Fibroblast of villous mesenchyme (primary cell): ENCODE measurements around the gene ARHGAP35. TPM values are rescaled to one million over a fixed set of nuclear protein-coding genes. Genes with fewer than 3 reads are reported as not detected.
A peak's percentile ranks its signal among the peaks of the same experiment; 100 is the strongest.
"Not testable (repeated sequence)": the region's sequence is repeated elsewhere in the genome, so short reads cannot be mapped to it uniquely, and the experiment has no call there.

Experiments used
- DNase-seq: peaks from one replicate; pipeline ENCODE4 v3.0.0-alpha.2; 2010; ENCODE audit warnings: low read depth
- H3K4me3 ChIP-seq: 2 replicates; pipeline ENCODE4 v1.5.1; 2011; ENCODE audit warnings: low read depth, mild to moderate bottlenecking, low read length
- total RNA-seq: library from RNA; depleted of rRNA; stranded (reverse); fragments of >200 nt; gene quantifications from 2 replicates; pipeline ENCODE4 v1.2.3, GENCODE V29; 2012
- TF ChIP-seq, protein P1 (sequence below): IDR thresholded peaks from 2 replicates; pipeline ENCODE4 v1.5.1; 2012; ENCODE audit warnings: low read depth, mild to moderate bottlenecking, low read length; ENCODE audit not compliant: insufficient read depth

The ARHGAP35 gene
- total RNA-seq, 1 donor = 31.5 TPM

GRCh38 chr19:46850228-46851203, 10.3 kb upstream of the ARHGAP35 start, which contains the start of gene AP2S1:
Gene AP2S1, minus strand, starts transcription at chr19:46850846. Its CDS starts 80 bp downstream, at chr19:46850766.
- DNase-seq = peak; percentile 100
- H3K4me3 ChIP-seq = peak within 1 kb of the TSS; percentile 96
- TF ChIP-seq, protein P1, sequence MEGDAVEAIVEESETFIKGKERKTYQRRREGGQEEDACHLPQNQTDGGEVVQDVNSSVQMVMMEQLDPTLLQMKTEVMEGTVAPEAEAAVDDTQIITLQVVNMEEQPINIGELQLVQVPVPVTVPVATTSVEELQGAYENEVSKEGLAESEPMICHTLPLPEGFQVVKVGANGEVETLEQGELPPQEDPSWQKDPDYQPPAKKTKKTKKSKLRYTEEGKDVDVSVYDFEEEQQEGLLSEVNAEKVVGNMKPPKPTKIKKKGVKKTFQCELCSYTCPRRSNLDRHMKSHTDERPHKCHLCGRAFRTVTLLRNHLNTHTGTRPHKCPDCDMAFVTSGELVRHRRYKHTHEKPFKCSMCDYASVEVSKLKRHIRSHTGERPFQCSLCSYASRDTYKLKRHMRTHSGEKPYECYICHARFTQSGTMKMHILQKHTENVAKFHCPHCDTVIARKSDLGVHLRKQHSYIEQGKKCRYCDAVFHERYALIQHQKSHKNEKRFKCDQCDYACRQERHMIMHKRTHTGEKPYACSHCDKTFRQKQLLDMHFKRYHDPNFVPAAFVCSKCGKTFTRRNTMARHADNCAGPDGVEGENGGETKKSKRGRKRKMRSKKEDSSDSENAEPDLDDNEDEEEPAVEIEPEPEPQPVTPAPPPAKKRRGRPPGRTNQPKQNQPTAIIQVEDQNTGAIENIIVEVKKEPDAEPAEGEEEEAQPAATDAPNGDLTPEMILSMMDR = no peak

GRCh38 chr19:46852830-46853229, 8.0 kb upstream of the ARHGAP35 start:
- H3K4me3 ChIP-seq = no peak overlapping the region
- DNase-seq = no peak
- TF ChIP-seq, protein P1 = no peak

DNA sequence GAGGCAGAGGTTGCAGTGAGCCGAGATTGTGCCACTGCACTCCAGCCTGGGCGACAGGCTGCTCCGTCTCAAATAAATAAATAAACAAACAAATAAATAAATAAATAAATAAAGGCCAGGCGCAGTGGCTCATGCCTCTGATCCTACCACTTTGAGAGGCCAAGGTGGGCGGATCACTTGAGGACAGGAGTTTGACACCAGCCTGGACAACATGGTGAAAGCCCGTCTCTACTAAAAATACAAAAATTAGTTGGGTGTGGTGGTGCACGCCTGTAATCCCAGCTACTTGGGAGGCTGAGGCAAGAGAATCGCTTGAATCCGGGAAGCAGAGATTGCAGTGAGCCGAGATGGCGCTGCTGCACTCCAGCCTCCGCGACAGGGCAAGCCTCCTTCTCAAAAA, 6.1 kb upstream of the ARHGAP35 start:
- not testable (repeated sequence) for H3K4me3 ChIP-seq, DNase-seq

DNA sequence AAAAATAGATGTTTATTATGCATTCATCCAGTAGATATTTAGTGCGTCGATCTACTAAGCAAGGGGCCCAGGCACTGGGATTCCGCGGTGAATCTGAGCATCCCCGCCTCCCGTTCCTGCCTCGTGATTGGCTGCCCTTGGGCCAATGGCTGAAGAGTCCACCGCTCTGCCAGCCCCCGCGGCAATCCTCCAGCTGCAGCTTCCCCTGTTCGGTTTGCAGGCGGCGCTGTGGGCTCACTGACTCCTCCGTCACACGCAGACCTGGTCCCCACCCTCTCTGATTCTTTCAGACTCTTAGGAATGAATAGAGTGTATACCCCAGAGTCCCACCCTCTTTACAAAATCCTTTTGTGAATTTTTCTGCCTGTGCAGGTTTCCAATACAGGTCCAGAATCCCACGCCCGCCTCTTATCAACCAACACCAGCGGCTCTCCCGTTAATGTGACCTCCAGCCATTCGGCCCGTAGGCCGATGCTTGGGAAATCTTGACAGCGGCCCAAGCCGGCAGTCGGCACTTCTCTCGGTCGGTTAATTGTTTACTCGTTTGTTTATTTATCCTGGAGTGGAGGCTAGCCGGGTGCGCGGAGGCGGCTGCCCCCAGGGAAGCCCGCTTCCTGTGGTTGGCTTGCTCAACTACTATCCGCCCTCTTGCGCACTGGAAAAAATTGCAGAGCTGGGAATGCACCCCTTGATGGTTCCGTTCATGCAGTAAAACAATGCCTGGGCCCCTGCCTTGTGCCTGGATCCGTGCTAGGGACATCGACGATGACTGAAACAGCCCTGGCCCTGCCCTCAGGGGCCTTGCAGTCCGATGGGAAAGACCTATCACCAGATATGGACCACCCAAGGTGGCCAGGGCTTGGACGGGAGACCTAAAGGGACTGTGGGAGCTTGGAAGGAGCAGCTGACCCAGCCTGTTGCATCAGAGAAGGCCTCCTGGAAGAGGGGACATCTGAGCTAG, 4.5 kb upstream of the ARHGAP35 start:
- DNase-seq = peak; percentile 96
- peak overlapping the region; percentile 60 for H3K4me3 ChIP-seq
- TF ChIP-seq, protein P1 = peak; percentile 85

- peak; percentile 80 for DNase-seq
- peak overlapping the region; percentile 80 for H3K4me3 ChIP-seq
- TF ChIP-seq, protein P1 = no peak
These were observed 1.1 kb upstream of the ARHGAP35 start for GRCh38 chr19:46859637-46860124.

GRCh38 chr19:46860125-46860845, 512 bp upstream of the ARHGAP35 start:
- peak; percentile 99 for DNase-seq
- peak overlapping the region; percentile 80 for H3K4me3 ChIP-seq
- TF ChIP-seq, protein P1 = no peak
